HG03196 (cell line): ENCODE results near the gene TOR2A.

Experiments used
- ATAC-seq: cut with Tn5 transposase; IDR thresholded peaks from one replicate; pipeline ENCODE4 v1.9.1; 2021; ENCODE audit not compliant: unreplicated experiment

The TOR2A gene

GRCh38 chr9:127700594-127701255 is 34.4 kb downstream of the TOR2A start:
- no peak for ATAC-seq

DNA sequence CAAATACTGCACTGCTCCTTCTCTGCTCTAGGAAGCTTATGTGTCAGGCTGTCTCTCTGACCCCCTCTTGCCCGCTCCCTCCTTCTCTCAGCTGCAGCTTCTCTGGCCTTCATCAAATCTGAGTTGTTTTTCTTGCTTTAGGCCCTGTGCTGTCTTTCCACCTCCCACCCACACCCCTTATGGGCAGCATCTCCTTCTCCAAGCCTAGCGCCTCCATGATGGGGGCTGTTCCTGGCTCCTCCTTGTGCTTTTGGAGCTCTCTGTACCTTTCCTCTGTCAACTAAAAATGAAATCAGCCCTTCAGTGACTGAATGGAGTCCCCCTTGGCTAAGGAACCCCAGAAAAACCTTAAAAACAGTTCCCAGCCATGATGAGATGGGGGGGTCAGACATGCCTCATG is 35.0 kb downstream of the TOR2A start:
- no peak for ATAC-seq

DNA sequence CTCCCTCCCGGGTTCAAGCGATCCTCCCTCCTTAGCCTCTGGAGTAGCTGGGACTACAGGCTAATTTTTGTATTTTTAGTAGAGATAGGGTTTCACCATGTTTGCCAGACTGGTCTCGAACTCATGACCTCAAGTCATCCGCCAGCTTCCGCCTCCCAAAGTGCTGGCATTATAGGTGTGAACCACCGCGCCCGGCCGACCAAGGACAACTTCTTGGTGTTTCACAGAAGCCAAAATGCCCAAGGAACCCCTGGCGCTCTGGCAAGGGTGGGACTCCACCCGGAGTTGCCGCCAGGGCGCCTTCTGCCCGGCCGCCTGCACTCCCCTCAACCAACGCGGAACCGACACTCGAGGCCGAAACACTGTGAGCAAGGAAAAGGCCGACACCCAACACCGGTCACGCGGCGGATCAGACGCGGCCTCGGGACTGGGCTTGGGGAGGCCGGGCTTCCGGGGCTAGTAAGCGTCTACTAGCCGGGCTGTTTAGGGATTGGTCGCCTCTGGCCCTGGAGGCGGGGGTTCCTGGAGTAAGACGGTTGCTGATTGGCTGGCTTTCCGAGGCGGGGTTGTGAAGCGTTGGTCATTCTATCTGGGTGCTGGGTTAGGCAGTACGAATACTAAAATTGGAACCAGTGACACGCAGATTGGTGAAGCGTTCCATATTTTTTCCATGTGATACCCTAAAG is 36.0 kb downstream of the TOR2A start:
- ATAC-seq, result peak; percentile 89

GRCh38 chr9:127698386-127698785 is 36.7 kb downstream of the TOR2A start:
- no peak for ATAC-seq

DNA sequence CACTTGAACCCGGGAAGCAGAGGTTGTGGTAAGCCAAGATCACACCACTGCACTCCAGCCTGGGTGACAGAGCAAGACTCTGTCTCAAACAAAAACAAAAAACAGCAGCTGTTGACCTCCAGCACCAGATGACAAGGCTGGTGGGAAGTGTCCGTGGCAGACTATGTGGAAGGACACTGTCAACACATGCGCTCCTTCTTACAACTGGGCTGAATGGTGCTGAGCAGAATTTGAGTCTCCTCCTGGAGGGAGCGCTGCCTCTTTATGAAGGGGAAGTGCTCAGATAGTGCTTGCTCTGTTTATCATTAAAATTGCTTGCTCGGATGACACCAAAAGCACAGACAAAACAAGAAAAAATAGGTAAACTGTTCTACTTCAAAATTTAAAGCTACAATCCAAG is 37.5 kb downstream of the TOR2A start:
- ATAC-seq, result no peak

DNA sequence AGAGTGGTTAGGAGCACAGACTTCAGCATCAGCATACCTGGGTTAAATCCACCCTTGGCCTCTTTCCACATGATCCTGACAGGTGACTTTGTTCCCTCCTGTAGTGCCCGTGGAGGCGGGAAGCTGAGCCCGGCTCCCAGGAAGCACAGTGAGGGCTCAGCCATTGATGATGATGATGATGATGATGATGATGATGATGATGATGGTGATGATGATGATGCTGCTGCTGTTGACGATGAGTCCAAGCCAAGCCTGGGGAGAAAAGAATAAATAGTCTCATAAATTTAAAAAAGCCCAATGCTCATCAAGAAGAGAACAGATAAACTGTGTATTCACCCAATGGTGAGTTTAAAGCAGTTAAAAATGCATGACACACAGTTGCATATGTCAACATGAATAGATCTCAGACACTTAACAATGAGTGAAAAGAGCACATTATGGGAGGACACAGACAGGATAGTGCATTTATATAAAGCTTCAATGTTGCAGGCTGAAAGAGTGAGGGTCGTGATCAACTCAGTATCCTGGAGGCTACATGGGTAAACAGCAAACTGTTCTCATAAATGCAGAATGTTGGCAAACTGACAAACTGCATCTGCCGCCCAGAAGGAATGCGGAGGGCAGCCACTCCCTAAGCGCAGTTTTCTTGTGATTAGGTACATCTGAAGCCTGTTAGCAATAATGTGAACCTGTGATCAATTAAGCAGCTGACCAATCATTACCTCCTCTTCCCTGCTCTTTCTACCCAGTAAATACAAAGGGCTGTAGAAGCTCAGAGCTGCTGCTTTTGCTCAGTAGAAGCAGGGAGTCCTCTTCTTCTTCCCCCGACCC is 40.0 kb downstream of the TOR2A start:
- ATAC-seq, result no peak

DNA sequence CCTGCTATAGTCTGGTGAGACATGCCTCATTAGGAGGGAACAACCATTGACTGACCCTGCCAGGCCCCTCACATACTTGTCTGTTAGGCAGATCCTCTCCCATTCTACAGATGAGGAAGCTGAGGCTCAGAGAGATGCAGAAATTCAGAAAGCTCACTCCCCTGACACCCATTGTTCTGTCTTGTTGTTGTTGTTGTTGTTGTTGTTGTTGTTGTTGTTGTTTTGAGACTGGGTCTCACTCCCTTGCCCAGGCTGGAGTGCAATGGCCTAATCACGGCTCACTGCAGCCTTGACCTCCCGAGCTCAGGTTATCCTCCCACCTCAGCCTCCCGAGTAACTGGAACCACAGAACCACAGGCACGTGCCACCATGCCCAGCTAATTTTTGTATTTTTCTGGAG is 41.4 kb downstream of the TOR2A start:
- no peak for ATAC-seq

GRCh38 chr9:127693143-127693542 is 42.0 kb downstream of the TOR2A start:
- no peak for ATAC-seq

DNA sequence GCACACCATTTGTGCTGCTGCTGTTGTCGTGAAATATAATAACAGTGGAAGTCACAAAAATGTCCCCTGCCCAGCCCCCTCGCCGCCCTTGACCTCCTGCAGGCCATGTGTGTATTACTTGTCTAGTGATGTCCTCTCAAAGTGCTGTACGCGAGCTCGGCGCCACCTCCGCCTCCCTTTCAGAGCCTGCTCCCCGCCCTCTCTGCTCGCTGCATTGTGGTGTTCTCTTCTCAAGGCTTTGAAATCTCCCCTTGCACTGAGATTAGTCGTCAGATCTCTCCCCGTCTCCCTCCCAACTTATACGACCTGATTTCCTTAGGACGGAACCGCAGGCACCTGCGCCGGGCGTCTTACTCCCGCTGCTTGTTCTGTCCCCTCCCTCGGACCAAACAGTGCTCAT is 43.0 kb downstream of the TOR2A start:
- no peak for ATAC-seq

DNA sequence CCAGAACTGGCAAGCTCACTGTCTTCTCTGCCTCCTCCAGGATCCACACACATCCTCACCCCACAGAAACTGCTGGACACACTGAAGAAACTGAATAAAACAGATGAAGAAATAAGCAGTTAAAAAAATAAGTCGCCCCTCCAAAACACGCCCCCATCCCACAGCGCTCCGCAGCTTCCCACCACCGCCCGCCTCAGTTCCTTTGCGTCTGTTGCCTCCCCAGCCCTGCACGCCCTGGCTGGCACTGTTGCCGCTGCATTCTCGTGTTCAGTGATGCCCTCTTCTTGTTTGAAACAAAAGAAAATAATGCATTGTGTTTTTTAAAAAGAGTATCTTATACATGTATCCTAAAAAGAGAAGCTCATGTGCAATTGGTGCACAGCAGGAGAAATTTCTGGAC is 44.4 kb downstream of the TOR2A start:
- ATAC-seq, result no peak

- ATAC-seq, result no peak
Observed at GRCh38 chr9:127689329-127690000, 45.6 kb downstream of the TOR2A start.

- ATAC-seq, result no peak
Observed at GRCh38 chr9:127686461-127687393, 48.4 kb downstream of the TOR2A start.

- ATAC-seq, result no peak
Observed at GRCh38 chr9:127684576-127684975, 50.5 kb downstream of the TOR2A start.

- ATAC-seq, result no peak
Observed at GRCh38 chr9:127683723-127684122, 51.4 kb downstream of the TOR2A start.

GRCh38 chr9:127682351-127683136 is 52.5 kb downstream of the TOR2A start:
- ATAC-seq, result no peak
